ENCODE data around the gene INO80B. TPM values are rescaled to one million over a fixed set of nuclear protein-coding genes. Genes with fewer than 3 reads are reported as not detected.

The INO80B gene
- total and polyA plus RNA-seq, 2 of the 8 experiments (the other 6 are each of a cell fraction or from before 2014, with no cell fraction given), result 3.9 to 18.5 TPM

- peak; percentile 91 to 99; a peak in 2 of 4 replicates for TF ChIP-seq HDAC2 (IDR thresholded peaks at IDR 0.05; ENCODE audit: borderline replicate concordance in 1 of 2, low read depth in 2 of 2, low read length in 2 of 2)
- TF ChIP-seq TBP (IDR thresholded peaks at IDR 0.05; ENCODE audit: low read depth, low read length), result peak; percentile 80
- no peak for TF ChIP-seq CHD7 (IDR thresholded peaks at IDR 0.05; ENCODE audit: insufficient replicate concordance, low read length)
- peak; percentile 66 for TF ChIP-seq POLR2AphosphoS5 (IDR thresholded peaks at IDR 0.05; ENCODE audit: low read depth, low read length)
- peak; percentile 26; the same call in 1 of the 2 replicates for TF ChIP-seq E2F6 (IDR thresholded peaks at IDR 0.05)
- peak; percentile 38 for TF ChIP-seq KDM4A (IDR thresholded peaks at IDR 0.05; ENCODE audit: low read depth, low read length, severe bottlenecking)
- peak; percentile 80 for TF ChIP-seq CREB1 (IDR thresholded peaks at IDR 0.05)
- TF ChIP-seq RXRA (IDR thresholded peaks at IDR 0.05; ENCODE audit: insufficient read depth, low read depth, low read length), result no peak
These were observed at the start of gene INO80B (continued) for GRCh38 chr2:74454654-74455511.
